Tibial artery (tissue), 4 donors: ENCODE results near the gene BTBD9.

ENCODE experiments used
- DNase-seq, 2 donors: peaks; one replicate each; pipeline ENCODE4 v3.0.0-alpha.2; 2019
- H3K27ac ChIP-seq, 2 donors: fragments of 200-600 bp; sonication (generic) in 1 of 2; 1 replicate in 1 of 2; 2 replicates in 1 of 2; pipeline ENCODE4 v1.5.1; 2018 to 2019; ENCODE audit warnings: mild to moderate bottlenecking in 1 of 2
- H3K27me3 ChIP-seq, 2 donors: fragments of 200-600 bp; sonication (generic) in 1 of 2; one replicate each; pipeline versions ENCODE4 v1.5.1 to v1.6.0; 2016 to 2019
- H3K36me3 ChIP-seq, 3 donors: fragments of 200-600 bp; sonication (generic) in 2 of 3; one replicate each; pipeline ENCODE4 v1.5.1; 2016 to 2019; ENCODE audit warnings: mild to moderate bottlenecking in 2 of 3
- H3K4me1 ChIP-seq, 4 donors: fragments of 200-600 bp; sonication (generic) in 2 of 4; 1 replicate in 3 of 4; 2 replicates in 1 of 4; pipeline ENCODE4 v1.5.1; 2016 to 2019
- H3K4me3 ChIP-seq, 2 donors: fragments of 200-600 bp; sonication (generic) in 1 of 2; 1 replicate in 1 of 2; 2 replicates in 1 of 2; pipeline ENCODE4 v1.5.1; 2018 to 2019; ENCODE audit warnings: mild to moderate bottlenecking in 2 of 2
- H3K9me3 ChIP-seq, 3 donors: fragments of 200-600 bp; sonication (generic) in 1 of 3; one replicate each; pipeline ENCODE4 v1.5.1; 2016 to 2019
- CTCF ChIP-seq, 2 experiments: fragments of 200-600 bp in 1 of 2; fragments of 450-650 bp in 1 of 2; IDR thresholded peaks; one replicate each; pipeline ENCODE4 v1.5.1; 2017 to 2019; ENCODE audit warnings: antibody characterized with exemption in 2 of 2, mild to moderate bottlenecking in 1 of 2, moderate library complexity in 1 of 2
- intact Hi-C: fragments of 100-400 bp; cut with DNase I; formaldehyde crosslinking; loops from one replicate; pipeline ENCODE4 v1.15.0; 2023; ENCODE audit warnings: low total_unique reads

The BTBD9 gene

GRCh38 chr6:38364775-38365174 lies 275.0 kb downstream of the BTBD9 start:
- TF ChIP-seq CTCF (IDR thresholded peaks at IDR 0.05), result no peak
- no peaks in the 10 kb centered on the region for H3K4me1 ChIP-seq
- intact Hi-C loops, result no loop called here
- DNase-seq, result no peak
- no peaks in the 10 kb centered on the region for H3K27me3 ChIP-seq
- no peak overlapping the region for H3K27ac ChIP-seq
- no peaks in the 10 kb centered on the region for H3K36me3 ChIP-seq
- H3K9me3 ChIP-seq, result no peaks in the 10 kb centered on the region
- no peak overlapping the region for H3K4me3 ChIP-seq

GRCh38 chr6:38364127-38364526 lies 275.6 kb downstream of the BTBD9 start:
- no peak for DNase-seq
- no peak for TF ChIP-seq CTCF (IDR thresholded peaks at IDR 0.05)
- intact Hi-C loops, result no loop called here
- H3K4me1 ChIP-seq, result no peaks in the 10 kb centered on the region
- no peaks in the 10 kb centered on the region for H3K27me3 ChIP-seq
- H3K4me3 ChIP-seq, result no peak overlapping the region
- H3K27ac ChIP-seq, result no peak overlapping the region
- H3K9me3 ChIP-seq, result no peaks in the 10 kb centered on the region
- no peaks in the 10 kb centered on the region for H3K36me3 ChIP-seq

GRCh38 chr6:38355519-38355918 lies 284.2 kb downstream of the BTBD9 start:
- Histone ChIP-seq H3K27ac (no peak overlapping the region), H3K27me3 (no peaks in the 10 kb centered on the region), H3K4me3 (no peak overlapping the region), H3K9me3 (no peaks in the 10 kb centered on the region), H3K4me1 (peaks cover 0 to 9% (median 7%) of the 10 kb centered on the region in 4 donors), H3K36me3 (no peaks in the 10 kb centered on the region)
- TF ChIP-seq CTCF (IDR thresholded peaks at IDR 0.05), result no peak
- intact Hi-C loops, result no loop called here
- DNase-seq, result no peak

GRCh38 chr6:38354905-38355304 lies 284.8 kb downstream of the BTBD9 start:
- TF ChIP-seq CTCF (IDR thresholded peaks at IDR 0.05), result no peak
- no peaks in the 10 kb centered on the region for H3K27me3 ChIP-seq
- intact Hi-C loops, result no loop called here
- DNase-seq, result no peak
- H3K4me3 ChIP-seq, result no peak overlapping the region
- H3K36me3 ChIP-seq, result no peaks in the 10 kb centered on the region
- no peak overlapping the region for H3K27ac ChIP-seq
- peaks cover 0 to 13% (median 9%) of the 10 kb centered on the region in 4 donors for H3K4me1 ChIP-seq
- no peaks in the 10 kb centered on the region for H3K9me3 ChIP-seq

GRCh38 chr6:38354037-38354381 lies 285.7 kb downstream of the BTBD9 start:
- TF ChIP-seq CTCF (IDR thresholded peaks at IDR 0.05), result no peak
- Histone ChIP-seq H3K36me3 (no peaks in the 10 kb centered on the region), H3K4me3 (no peak overlapping the region), H3K9me3 (no peaks in the 10 kb centered on the region), H3K27me3 (no peaks in the 10 kb centered on the region), H3K27ac (no peak overlapping the region), H3K4me1 (peaks cover 0 to 18% (median 12%) of the 10 kb centered on the region in 4 donors)
- DNase-seq, result no peak
- intact Hi-C loops, result no loop called here
